ENCODE measurements around the gene ISLR. TPM values are rescaled to one million over a fixed set of nuclear protein-coding genes. Genes with fewer than 3 reads are reported as not detected.
A peak's percentile ranks its signal among the peaks of the same experiment; 100 is the strongest.

ISLR gene
- total and polyA plus RNA-seq, 12 donors = 8.8 to 19.7 (median 13.2) TPM

- no peak for ATAC-seq
- Histone ChIP-seq H3K36me3 (no peaks in the 10 kb centered on the region), H3K9me3 (no peaks in the 10 kb centered on the region), H3K4me3 (no peak overlapping the region), H3K4me1 (peaks cover 10 to 26% (median 16%) of the 10 kb centered on the region in 9 donors), H3K27me3 (no peaks in the 10 kb centered on the region), H3K27ac (no peak overlapping the region)
- no peak for DNase-seq
- intact Hi-C loops (cut with DNase I) = no loop called here
- TF ChIP-seq, protein P1, sequence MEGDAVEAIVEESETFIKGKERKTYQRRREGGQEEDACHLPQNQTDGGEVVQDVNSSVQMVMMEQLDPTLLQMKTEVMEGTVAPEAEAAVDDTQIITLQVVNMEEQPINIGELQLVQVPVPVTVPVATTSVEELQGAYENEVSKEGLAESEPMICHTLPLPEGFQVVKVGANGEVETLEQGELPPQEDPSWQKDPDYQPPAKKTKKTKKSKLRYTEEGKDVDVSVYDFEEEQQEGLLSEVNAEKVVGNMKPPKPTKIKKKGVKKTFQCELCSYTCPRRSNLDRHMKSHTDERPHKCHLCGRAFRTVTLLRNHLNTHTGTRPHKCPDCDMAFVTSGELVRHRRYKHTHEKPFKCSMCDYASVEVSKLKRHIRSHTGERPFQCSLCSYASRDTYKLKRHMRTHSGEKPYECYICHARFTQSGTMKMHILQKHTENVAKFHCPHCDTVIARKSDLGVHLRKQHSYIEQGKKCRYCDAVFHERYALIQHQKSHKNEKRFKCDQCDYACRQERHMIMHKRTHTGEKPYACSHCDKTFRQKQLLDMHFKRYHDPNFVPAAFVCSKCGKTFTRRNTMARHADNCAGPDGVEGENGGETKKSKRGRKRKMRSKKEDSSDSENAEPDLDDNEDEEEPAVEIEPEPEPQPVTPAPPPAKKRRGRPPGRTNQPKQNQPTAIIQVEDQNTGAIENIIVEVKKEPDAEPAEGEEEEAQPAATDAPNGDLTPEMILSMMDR (IDR thresholded peaks at IDR 0.05) = no peak
- 97 to 98% methylated on average over 1 of the region's 1 CpG for WGBS, 2 donors
Observed at GRCh38 chr15:74165461-74165860, 8.0 kb upstream of the ISLR start.

DNA sequence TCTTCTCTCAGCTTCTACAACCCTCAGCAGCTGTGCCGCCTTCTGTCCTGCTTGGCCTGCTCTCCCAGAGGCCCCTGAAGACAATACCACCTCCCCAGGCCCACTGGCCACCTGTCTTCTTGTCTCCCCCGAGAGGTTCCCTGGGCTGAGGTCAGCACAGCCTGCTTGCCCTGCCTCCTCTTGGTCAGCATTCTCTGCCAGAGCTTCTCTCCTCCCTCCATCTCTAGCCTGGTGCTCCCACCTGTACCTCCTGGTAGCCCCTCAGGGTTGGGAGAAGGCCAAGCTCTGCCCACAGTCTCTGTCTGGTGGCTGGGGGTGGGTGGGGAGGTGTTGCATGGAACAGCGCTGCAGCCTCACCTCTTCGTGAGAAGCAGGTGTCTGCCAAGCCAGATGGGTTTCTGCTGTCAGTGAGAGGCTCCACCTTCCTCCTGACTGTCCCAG, 5.6 kb upstream of the ISLR start:
- TF ChIP-seq, protein P1 (IDR thresholded peaks at IDR 0.05) = no peak
- WGBS, 2 donors = 83 to 85% methylated on average over 4 of the region's 4 CpGs
- DNase-seq (no peak), ATAC-seq (no peak)
- Histone ChIP-seq H3K27me3 (no peaks in the 10 kb centered on the region), H3K4me3 (no peak overlapping the region), H3K27ac (no peak overlapping the region), H3K36me3 (no peaks in the 10 kb centered on the region), H3K4me1 (peaks cover 15 to 49% (median 23%) of the 10 kb centered on the region in 9 donors), H3K9me3 (no peaks in the 10 kb centered on the region)
- intact Hi-C loops (cut with DNase I) = no loop called here

DNA sequence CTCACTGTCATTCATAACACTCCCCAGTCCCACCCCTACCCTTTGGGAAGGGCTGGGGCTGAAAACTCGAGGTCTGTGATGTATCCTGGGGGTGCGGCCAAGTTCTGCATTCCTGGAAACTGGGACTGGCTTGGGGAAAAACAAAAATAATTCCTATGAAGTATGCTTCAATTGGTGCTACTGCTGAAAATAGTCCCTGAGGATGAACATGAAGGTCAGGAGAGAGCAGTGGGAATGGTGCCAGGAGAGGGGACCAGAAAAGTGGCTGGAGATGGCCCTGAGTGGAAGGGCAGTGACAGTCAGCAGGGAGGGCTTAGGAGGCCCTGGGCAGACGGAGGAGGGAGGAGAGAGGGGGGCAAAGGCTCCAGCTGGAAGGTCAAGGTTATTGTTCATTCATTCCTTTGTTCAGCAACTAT, 4.8 kb upstream of the ISLR start:
- TF ChIP-seq, protein P1 (IDR thresholded peaks at IDR 0.05) = no peak
- H3K27ac ChIP-seq = peak overlapping the region in 3 of 10 donors; percentile 12 to 47 (median 26)
- no peaks in the 10 kb centered on the region for H3K36me3 ChIP-seq
- H3K27me3 ChIP-seq = no peaks in the 10 kb centered on the region
- peak in 1 of 2 donors; percentile 61 for DNase-seq
- H3K9me3 ChIP-seq = no peaks in the 10 kb centered on the region
- peak in 5 of 8 donors; percentile 13 to 28 (median 19) for ATAC-seq
- H3K4me3 ChIP-seq = no peak overlapping the region
- H3K4me1 ChIP-seq = peaks cover 16 to 57% (median 31%) of the 10 kb centered on the region in 9 donors
- WGBS, 2 donors = 8 to 9% methylated on average over 3 of the region's 3 CpGs
- intact Hi-C loops (cut with DNase I) = no loop called here

- no peak for ATAC-seq
- no peaks in the 10 kb centered on the region for H3K27me3 ChIP-seq
- TF ChIP-seq, protein P1 (IDR thresholded peaks at IDR 0.05) = no peak
- H3K9me3 ChIP-seq = no peaks in the 10 kb centered on the region
- no peaks in the 10 kb centered on the region for H3K36me3 ChIP-seq
- no peak overlapping the region for H3K4me3 ChIP-seq
- DNase-seq = no peak
- WGBS, 2 donors = 76 to 82% methylated on average over 15 of the region's 15 CpGs
- peak overlapping the region in 2 of 10 donors; percentile 25 to 34 for H3K27ac ChIP-seq
- peaks cover 16 to 73% (median 42%) of the 10 kb centered on the region in 9 donors for H3K4me1 ChIP-seq
- intact Hi-C loops (cut with DNase I) = loop anchor here in 1 of 10 donors (5.0 kb wide), 1 partner anchor 33 kb away; no protein-coding TSS in a partner anchor
Observed at GRCh38 chr15:74170071-74170844, 3.3 kb upstream of the ISLR start.

All from heart right ventricle (tissue), 16 donors.